WTC11 (cell line): ENCODE data around the gene LRCH2. TPM values are rescaled to one million over a fixed set of nuclear protein-coding genes. Genes with fewer than 3 reads are reported as not detected.

ENCODE experiments used
- ATAC-seq: fragments of 200-7000 bp; cut with Tn5 transposase; 2 replicates; pipeline ENCODE4 v1.10.0; 2021; ENCODE audit warnings: mild to moderate bottlenecking, moderate library complexity
- CTCF ChIA-PET: fragments of 300-600 bp; sonication (Branson Sonifier 250); formaldehyde crosslinking; loops from one replicate; lab custom pipeline; 2021; ENCODE audit warnings: antibody characterized with exemption; lab: Charles Lee
- POLR2A ChIA-PET: fragments of 350-600 bp; sonication (Branson Sonifier 250); formaldehyde crosslinking; loops from one replicate; lab custom pipeline; 2021; ENCODE audit warnings: antibody characterized with exemption; lab: Charles Lee
- DNase-seq: peaks from one replicate; pipeline ENCODE4 v3.0.0; 2021; ENCODE audit warnings: low spot score
- H3K27ac Mint-ChIP-seq: 2 replicates; pipeline ENCODE4 v1.8.0; 2021; ENCODE audit warnings: mixed read lengths
- H3K27me3 Mint-ChIP-seq: 2 replicates; pipeline ENCODE4 v1.8.0; 2021; ENCODE audit warnings: low read depth, mild to moderate bottlenecking, moderate library complexity, mixed read lengths
- H3K36me3 Mint-ChIP-seq: 2 replicates; pipeline ENCODE4 v1.8.0; 2021; ENCODE audit warnings: mixed read lengths
- H3K4me1 Mint-ChIP-seq: 2 replicates; pipeline ENCODE4 v1.8.0; 2022; ENCODE audit warnings: mixed read lengths
- H3K4me3 Mint-ChIP-seq: 2 replicates; pipeline ENCODE4 v1.8.0; 2021; ENCODE audit warnings: mild to moderate bottlenecking, moderate library complexity, mixed read lengths
- H3K9me3 Mint-ChIP-seq: 2 replicates; pipeline ENCODE4 v1.8.0; 2021; ENCODE audit warnings: mixed read lengths
- CBFB ChIP-seq: sonication (generic); formaldehyde crosslinking; IDR thresholded peaks from 2 replicates; pipeline ENCODE4 v1.8.1; 2022; ENCODE audit warnings: mild to moderate bottlenecking, low read depth, missing genetic modification reagents
- ESRRA ChIP-seq: sonication (generic); formaldehyde crosslinking; IDR thresholded peaks from 2 replicates; pipeline ENCODE4 v1.8.1; 2022; ENCODE audit warnings: mild to moderate bottlenecking, missing genetic modification reagents, borderline replicate concordance
- ETV6 ChIP-seq: sonication (generic); formaldehyde crosslinking; IDR thresholded peaks from 2 replicates; pipeline ENCODE4 v1.8.1; 2022; ENCODE audit warnings: mild to moderate bottlenecking, missing genetic modification reagents
- FOXK1 ChIP-seq: sonication (generic); formaldehyde crosslinking; IDR thresholded peaks from 2 replicates; pipeline ENCODE4 v1.8.0; 2022; ENCODE audit warnings: mild to moderate bottlenecking, moderate library complexity, missing genetic modification reagents
- GTF2I ChIP-seq: fragments of 250-450 bp; sonication (Bioruptor Pico); conservative IDR thresholded peaks from 2 replicates; pipeline ENCODE4 v1.4.0; 2021; ENCODE audit warnings: mild to moderate bottlenecking
- KAT7 ChIP-seq: sonication (generic); formaldehyde crosslinking; IDR thresholded peaks from 2 replicates; pipeline ENCODE4 v1.8.1; 2023; ENCODE audit warnings: missing genetic modification reagents, mild to moderate bottlenecking, borderline replicate concordance
- NFATC4 ChIP-seq: fragments of 250-450 bp; sonication (Bioruptor Pico); IDR thresholded peaks from 2 replicates; pipeline ENCODE4 v1.9.0; 2021; ENCODE audit warnings: mild to moderate bottlenecking
- NFYB ChIP-seq: sonication (generic); formaldehyde crosslinking; conservative IDR thresholded peaks from 2 replicates; pipeline ENCODE4 v1.8.0; 2022; ENCODE audit warnings: low read depth, missing genetic modification reagents
- SOX15 ChIP-seq: fragments of 250-450 bp; sonication (Bioruptor Pico); IDR thresholded peaks from 2 replicates; pipeline ENCODE4 v1.9.0; 2021; ENCODE audit warnings: mild to moderate bottlenecking
- TEAD4 ChIP-seq: sonication (generic); formaldehyde crosslinking; IDR thresholded peaks from 2 replicates; pipeline ENCODE4 v1.8.0; 2022; ENCODE audit warnings: mild to moderate bottlenecking, missing genetic modification reagents
- total RNA-seq: library from RNA; stranded (reverse); gene quantifications from 3 replicates; pipeline ENCODE4 v1.2.3, GENCODE V29; 2021
- TF ChIP-seq, protein P1 (sequence below): fragments of 250-450 bp; sonication (Bioruptor Pico); IDR thresholded peaks from 2 replicates; pipeline ENCODE4 v1.9.0; 2021; ENCODE audit warnings: mild to moderate bottlenecking, borderline replicate concordance
- TF ChIP-seq, protein P2 (sequence below): sonication (generic); formaldehyde crosslinking; IDR thresholded peaks from 2 replicates; pipeline ENCODE4 v1.8.1; 2023; ENCODE audit warnings: mild to moderate bottlenecking, missing genetic modification reagents
- TF ChIP-seq, protein P3 (sequence below): sonication (generic); formaldehyde crosslinking; IDR thresholded peaks from 2 replicates; pipeline ENCODE4 v1.8.0; 2022; ENCODE audit warnings: mild to moderate bottlenecking, missing genetic modification reagents
- TF ChIP-seq, protein P4 (sequence below): fragments of 250-450 bp; sonication (Bioruptor Pico); IDR thresholded peaks from 2 replicates; pipeline ENCODE4 v1.9.0; 2021; ENCODE audit warnings: mild to moderate bottlenecking
- TF ChIP-seq, protein P5 (sequence below): sonication (generic); formaldehyde crosslinking; IDR thresholded peaks from 2 replicates; pipeline ENCODE4 v1.8.0; 2022; ENCODE audit warnings: mild to moderate bottlenecking, missing genetic modification reagents
- TF ChIP-seq, protein P6 (sequence below): fragments of 250-450 bp; sonication (Bioruptor Pico); IDR thresholded peaks from 2 replicates; pipeline ENCODE4 v2.1.2; 2022; ENCODE audit warnings: mild to moderate bottlenecking, moderate library complexity
- TF ChIP-seq, protein P7 (sequence below): sonication (generic); formaldehyde crosslinking; IDR thresholded peaks from 2 replicates; pipeline ENCODE4 v1.8.1; 2023; ENCODE audit warnings: mild to moderate bottlenecking, missing genetic modification reagents, borderline replicate concordance

LRCH2 gene
- total RNA-seq, 1 experiment from 2014 or later = 3.8 TPM

DNA sequence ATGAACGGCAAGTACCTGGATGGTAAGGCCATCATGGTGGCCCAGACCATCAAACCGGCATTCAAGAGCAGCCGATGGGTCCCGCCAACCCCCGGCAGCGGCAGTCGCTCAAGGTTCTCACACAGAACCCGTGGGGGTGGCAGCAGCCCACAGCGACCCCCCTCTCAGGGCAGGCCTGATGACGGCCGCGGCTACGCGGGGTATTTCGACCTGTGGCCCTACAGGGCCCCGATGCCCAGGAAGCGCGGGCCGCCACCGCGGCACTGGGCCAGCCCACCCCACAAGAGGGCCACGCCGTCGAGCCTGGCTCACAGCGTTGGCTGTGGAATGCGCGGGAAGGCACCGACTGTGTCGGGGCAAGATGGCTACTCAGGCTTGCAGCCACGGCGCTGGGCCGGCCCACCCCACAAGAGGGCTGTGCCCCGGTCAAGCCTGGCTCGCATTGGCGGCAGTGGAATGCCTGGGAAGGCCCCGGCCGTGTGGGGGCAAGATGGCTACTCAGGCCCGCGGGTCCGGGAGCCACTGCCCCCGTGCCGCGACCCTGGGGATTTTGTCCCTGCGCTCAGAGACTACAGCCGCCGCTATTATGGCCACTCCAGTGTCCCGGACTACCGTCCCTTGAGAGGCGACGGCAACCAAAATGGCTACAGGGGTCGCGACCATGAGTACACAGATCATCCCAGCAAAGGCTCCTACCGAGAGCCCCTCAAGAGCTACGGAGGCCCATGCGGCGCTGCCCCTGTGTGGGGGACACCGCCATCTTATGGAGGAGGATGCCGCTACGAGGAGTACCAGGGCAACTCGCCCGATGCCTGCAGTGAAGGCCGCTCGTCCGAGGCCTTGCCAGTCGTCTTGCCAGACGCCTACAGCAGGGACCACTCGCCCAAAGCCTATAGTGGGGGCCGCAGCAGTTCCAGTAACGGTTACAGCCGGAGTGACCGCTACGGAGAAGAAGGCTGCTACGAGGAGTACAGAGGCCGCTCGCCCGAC is 44.0 kb downstream of the LRCH2 start:
- no peak overlapping the region for H3K27ac Mint-ChIP-seq

DNA sequence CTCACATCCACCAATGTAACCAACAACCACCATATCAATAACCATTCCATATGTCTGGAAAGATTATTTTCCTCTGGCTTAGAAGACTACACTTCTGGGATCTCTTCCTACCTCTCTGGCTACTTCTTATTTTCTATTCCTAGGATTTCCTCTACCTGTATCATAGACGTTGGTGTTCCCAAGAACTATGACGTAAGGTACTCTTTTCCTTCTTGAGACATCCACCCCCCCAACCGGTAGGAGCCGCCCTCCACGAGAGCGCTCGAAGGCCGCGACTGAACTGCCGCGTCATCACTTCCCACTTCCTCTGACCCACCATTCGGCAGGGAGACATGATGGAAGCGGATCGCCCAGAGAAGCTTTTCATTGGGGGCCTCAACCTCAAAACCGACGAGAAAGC is 44.8 kb downstream of the LRCH2 start, which contains the start of gene RBMXL3:
TSS of gene RBMXL3 (plus strand) at position 301 of the 400 bp plus-strand sequence. CDS start at position 333, 32 bp downstream.
- ChIA-PET CTCF (no interaction called here), POLR2A (no interaction called here)
- no peaks in the 10 kb centered on the region for H3K36me3 Mint-ChIP-seq
- no peak for ATAC-seq
- H3K27me3 Mint-ChIP-seq = no peaks in the 10 kb centered on the region
- no peaks in the 10 kb centered on the region for H3K4me1 Mint-ChIP-seq
- H3K9me3 Mint-ChIP-seq = no peaks in the 10 kb centered on the region
- no peak within 1 kb of the TSS for H3K4me3 Mint-ChIP-seq
- DNase-seq = no peak
- H3K27ac Mint-ChIP-seq = peak within 1 kb of the TSS; percentile 65; the same call in 1 of the 2 replicates
- TF ChIP-seq GTF2I (CRISPR knock-in tag) (no peak), ETV6 (CRISPR knock-in tag) (no peak), NFATC4 (CRISPR knock-in tag) (no peak)
- TF ChIP-seq, protein P1, sequence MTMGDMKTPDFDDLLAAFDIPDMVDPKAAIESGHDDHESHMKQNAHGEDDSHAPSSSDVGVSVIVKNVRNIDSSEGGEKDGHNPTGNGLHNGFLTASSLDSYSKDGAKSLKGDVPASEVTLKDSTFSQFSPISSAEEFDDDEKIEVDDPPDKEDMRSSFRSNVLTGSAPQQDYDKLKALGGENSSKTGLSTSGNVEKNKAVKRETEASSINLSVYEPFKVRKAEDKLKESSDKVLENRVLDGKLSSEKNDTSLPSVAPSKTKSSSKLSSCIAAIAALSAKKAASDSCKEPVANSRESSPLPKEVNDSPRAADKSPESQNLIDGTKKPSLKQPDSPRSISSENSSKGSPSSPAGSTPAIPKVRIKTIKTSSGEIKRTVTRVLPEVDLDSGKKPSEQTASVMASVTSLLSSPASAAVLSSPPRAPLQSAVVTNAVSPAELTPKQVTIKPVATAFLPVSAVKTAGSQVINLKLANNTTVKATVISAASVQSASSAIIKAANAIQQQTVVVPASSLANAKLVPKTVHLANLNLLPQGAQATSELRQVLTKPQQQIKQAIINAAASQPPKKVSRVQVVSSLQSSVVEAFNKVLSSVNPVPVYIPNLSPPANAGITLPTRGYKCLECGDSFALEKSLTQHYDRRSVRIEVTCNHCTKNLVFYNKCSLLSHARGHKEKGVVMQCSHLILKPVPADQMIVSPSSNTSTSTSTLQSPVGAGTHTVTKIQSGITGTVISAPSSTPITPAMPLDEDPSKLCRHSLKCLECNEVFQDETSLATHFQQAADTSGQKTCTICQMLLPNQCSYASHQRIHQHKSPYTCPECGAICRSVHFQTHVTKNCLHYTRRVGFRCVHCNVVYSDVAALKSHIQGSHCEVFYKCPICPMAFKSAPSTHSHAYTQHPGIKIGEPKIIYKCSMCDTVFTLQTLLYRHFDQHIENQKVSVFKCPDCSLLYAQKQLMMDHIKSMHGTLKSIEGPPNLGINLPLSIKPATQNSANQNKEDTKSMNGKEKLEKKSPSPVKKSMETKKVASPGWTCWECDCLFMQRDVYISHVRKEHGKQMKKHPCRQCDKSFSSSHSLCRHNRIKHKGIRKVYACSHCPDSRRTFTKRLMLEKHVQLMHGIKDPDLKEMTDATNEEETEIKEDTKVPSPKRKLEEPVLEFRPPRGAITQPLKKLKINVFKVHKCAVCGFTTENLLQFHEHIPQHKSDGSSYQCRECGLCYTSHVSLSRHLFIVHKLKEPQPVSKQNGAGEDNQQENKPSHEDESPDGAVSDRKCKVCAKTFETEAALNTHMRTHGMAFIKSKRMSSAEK (CRISPR knock-in tag) = no peak
- TF ChIP-seq, protein P2, sequence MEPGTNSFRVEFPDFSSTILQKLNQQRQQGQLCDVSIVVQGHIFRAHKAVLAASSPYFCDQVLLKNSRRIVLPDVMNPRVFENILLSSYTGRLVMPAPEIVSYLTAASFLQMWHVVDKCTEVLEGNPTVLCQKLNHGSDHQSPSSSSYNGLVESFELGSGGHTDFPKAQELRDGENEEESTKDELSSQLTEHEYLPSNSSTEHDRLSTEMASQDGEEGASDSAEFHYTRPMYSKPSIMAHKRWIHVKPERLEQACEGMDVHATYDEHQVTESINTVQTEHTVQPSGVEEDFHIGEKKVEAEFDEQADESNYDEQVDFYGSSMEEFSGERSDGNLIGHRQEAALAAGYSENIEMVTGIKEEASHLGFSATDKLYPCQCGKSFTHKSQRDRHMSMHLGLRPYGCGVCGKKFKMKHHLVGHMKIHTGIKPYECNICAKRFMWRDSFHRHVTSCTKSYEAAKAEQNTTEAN (CRISPR knock-in tag) = no peak

More for the DNA sequence above, 44.0 kb downstream of the LRCH2 start:
- Mint-ChIP-seq H3K36me3 (no peaks in the 10 kb centered on the region), H3K4me1 (no peaks in the 10 kb centered on the region), H3K9me3 (no peaks in the 10 kb centered on the region), H3K4me3 (no peak overlapping the region), H3K27me3 (no peaks in the 10 kb centered on the region)
- CTCF ChIA-PET = no interaction called here
- DNase-seq = no peak
- POLR2A ChIA-PET = no interaction called here
- ATAC-seq = no peak
- TF ChIP-seq, protein P3, sequence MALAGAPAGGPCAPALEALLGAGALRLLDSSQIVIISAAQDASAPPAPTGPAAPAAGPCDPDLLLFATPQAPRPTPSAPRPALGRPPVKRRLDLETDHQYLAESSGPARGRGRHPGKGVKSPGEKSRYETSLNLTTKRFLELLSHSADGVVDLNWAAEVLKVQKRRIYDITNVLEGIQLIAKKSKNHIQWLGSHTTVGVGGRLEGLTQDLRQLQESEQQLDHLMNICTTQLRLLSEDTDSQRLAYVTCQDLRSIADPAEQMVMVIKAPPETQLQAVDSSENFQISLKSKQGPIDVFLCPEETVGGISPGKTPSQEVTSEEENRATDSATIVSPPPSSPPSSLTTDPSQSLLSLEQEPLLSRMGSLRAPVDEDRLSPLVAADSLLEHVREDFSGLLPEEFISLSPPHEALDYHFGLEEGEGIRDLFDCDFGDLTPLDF (CRISPR knock-in tag) = no peak
- TF ChIP-seq, protein P4, sequence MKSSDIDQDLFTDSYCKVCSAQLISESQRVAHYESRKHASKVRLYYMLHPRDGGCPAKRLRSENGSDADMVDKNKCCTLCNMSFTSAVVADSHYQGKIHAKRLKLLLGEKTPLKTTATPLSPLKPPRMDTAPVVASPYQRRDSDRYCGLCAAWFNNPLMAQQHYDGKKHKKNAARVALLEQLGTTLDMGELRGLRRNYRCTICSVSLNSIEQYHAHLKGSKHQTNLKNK (CRISPR knock-in tag) = no peak
- TF ChIP-seq GTF2I (CRISPR knock-in tag) = no peak
- no peak for TF ChIP-seq SOX15 (CRISPR knock-in tag)
- TF ChIP-seq, protein P5, sequence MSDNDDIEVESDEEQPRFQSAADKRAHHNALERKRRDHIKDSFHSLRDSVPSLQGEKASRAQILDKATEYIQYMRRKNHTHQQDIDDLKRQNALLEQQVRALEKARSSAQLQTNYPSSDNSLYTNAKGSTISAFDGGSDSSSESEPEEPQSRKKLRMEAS (CRISPR knock-in tag) = no peak
- TF ChIP-seq, protein P6, sequence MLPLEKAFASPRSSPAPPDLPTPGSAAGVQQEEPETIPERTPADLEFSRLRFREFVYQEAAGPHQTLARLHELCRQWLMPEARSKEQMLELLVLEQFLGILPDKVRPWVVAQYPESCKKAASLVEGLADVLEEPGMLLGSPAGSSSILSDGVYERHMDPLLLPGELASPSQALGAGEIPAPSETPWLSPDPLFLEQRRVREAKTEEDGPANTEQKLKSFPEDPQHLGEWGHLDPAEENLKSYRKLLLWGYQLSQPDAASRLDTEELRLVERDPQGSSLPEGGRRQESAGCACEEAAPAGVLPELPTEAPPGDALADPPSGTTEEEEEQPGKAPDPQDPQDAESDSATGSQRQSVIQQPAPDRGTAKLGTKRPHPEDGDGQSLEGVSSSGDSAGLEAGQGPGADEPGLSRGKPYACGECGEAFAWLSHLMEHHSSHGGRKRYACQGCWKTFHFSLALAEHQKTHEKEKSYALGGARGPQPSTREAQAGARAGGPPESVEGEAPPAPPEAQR (CRISPR knock-in tag) = no peak
- no peak for TF ChIP-seq CBFB
- no peak for TF ChIP-seq TEAD4 (CRISPR knock-in tag)
- TF ChIP-seq, protein P7, sequence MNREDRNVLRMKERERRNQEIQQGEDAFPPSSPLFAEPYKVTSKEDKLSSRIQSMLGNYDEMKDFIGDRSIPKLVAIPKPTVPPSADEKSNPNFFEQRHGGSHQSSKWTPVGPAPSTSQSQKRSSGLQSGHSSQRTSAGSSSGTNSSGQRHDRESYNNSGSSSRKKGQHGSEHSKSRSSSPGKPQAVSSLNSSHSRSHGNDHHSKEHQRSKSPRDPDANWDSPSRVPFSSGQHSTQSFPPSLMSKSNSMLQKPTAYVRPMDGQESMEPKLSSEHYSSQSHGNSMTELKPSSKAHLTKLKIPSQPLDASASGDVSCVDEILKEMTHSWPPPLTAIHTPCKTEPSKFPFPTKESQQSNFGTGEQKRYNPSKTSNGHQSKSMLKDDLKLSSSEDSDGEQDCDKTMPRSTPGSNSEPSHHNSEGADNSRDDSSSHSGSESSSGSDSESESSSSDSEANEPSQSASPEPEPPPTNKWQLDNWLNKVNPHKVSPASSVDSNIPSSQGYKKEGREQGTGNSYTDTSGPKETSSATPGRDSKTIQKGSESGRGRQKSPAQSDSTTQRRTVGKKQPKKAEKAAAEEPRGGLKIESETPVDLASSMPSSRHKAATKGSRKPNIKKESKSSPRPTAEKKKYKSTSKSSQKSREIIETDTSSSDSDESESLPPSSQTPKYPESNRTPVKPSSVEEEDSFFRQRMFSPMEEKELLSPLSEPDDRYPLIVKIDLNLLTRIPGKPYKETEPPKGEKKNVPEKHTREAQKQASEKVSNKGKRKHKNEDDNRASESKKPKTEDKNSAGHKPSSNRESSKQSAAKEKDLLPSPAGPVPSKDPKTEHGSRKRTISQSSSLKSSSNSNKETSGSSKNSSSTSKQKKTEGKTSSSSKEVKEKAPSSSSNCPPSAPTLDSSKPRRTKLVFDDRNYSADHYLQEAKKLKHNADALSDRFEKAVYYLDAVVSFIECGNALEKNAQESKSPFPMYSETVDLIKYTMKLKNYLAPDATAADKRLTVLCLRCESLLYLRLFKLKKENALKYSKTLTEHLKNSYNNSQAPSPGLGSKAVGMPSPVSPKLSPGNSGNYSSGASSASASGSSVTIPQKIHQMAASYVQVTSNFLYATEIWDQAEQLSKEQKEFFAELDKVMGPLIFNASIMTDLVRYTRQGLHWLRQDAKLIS (CRISPR knock-in tag) = no peak
- TF ChIP-seq FOXK1 (CRISPR knock-in tag) = no peak
- no peak for TF ChIP-seq ESRRA (CRISPR knock-in tag)
- no peak for TF ChIP-seq KAT7 (CRISPR knock-in tag)
- TF ChIP-seq NFYB = no peak
